A549 (cell line): ENCODE measurements around the gene LRCH1. TPM values are rescaled to one million over a fixed set of nuclear protein-coding genes. Genes with fewer than 3 reads are reported as not detected.

Experiments used
- ATAC-seq, 2 experiments: fragments of 200-7000 bp in 1 of 2; fragments of >200 bp in 1 of 2; cut with Nextera tagmentation in 1 of 2; cut with Tn5 transposase in 1 of 2; 3 replicates each; pipeline versions ENCODE4 v1.8.0 to v1.9.1; 2018 to 2020; ENCODE audit warnings: mild to moderate bottlenecking in 1 of 2, moderate library complexity in 1 of 2
- CTCF ChIA-PET: fragments of 300-600 bp; sonication (Branson Sonifier 250); formaldehyde crosslinking; extraction: SDS; loops from one replicate; lab custom pipeline; 2021; ENCODE audit warnings: antibody characterized with exemption, inconsistent platforms; lab: Yijun Ruan, JAX
- POLR2A ChIA-PET: fragments of 350-600 bp; formaldehyde crosslinking; extraction: SDS; loops from one replicate; lab custom pipeline; 2021; ENCODE audit warnings: antibody characterized with exemption, inconsistent platforms; lab: Yijun Ruan, JAX
- DNase-seq, 2 experiments: peaks; one replicate each; pipeline versions ENCODE4 v3.0.0 to v3.0.0-alpha.2; 2011 to 2016; ENCODE audit warnings: low read depth in 1 of 2, low spot score in 1 of 2
- FAIRE-seq: peaks from 2 replicates; lab custom pipeline; 2011; peaks lifted over from hg19 to GRCh38; lab: Jason Lieb, UNC
- H3K27ac ChIP-seq, 2 experiments: fragments of >200 bp; sonication (Bioruptor Twin); formaldehyde crosslinking; 3 replicates each; pipeline ENCODE4 v1.5.1; 2016 to 2017
- H3K4me1 ChIP-seq: fragments of >200 bp; sonication (Bioruptor Twin); formaldehyde crosslinking; 3 replicates; pipeline ENCODE4 v1.6.1; 2016
- H3K4me2 ChIP-seq: fragments of >200 bp; sonication (Bioruptor Twin); formaldehyde crosslinking; 3 replicates; pipeline ENCODE4 v1.6.1; 2016
- H3K4me3 ChIP-seq: fragments of >200 bp; sonication (Bioruptor Twin); formaldehyde crosslinking; 3 replicates; pipeline ENCODE4 v1.5.1; 2016
- H3K9me3 ChIP-seq: fragments of >200 bp; sonication (Bioruptor Twin); formaldehyde crosslinking; 3 replicates; pipeline ENCODE4 v1.6.1; 2016
- ATOH8 ChIP-seq: fragments of 250-450 bp; sonication (Bioruptor Pico); IDR thresholded peaks from 2 replicates; pipeline ENCODE4 v1.5.0; 2020; ENCODE audit warnings: low read depth, mild to moderate bottlenecking, moderate library complexity
- CHD2 ChIP-seq: fragments of 150-350 bp; IDR thresholded peaks from 2 replicates; pipeline ENCODE4 v1.6.1; 2014; ENCODE audit warnings: low read length; ENCODE audit not compliant: partially characterized antibody
- EHF ChIP-seq: fragments of 250-450 bp; sonication (Bioruptor Pico); IDR thresholded peaks from 2 replicates; pipeline ENCODE4 v1.5.0; 2020; ENCODE audit warnings: mild to moderate bottlenecking
- ESRRA ChIP-seq: fragments of 150-350 bp; IDR thresholded peaks from 2 replicates; pipeline ENCODE4 v1.6.1; 2014; ENCODE audit warnings: mild to moderate bottlenecking, low read length, borderline replicate concordance
- FOSB ChIP-seq: fragments of 250-450 bp; sonication (Bioruptor Pico); IDR thresholded peaks from 2 replicates; pipeline ENCODE4 v1.5.0; 2020; ENCODE audit warnings: mild to moderate bottlenecking, moderate library complexity
- FOSL2 ChIP-seq, 2 experiments: fragments of 450-650 bp in 1 of 2; fragments of >200 bp in 1 of 2; sonication (Bioruptor Twin) in 1 of 2; formaldehyde crosslinking; IDR thresholded peaks; 2 replicates each; pipeline versions ENCODE4 v1.5.0 to v1.6.1; 2016 to 2020; ENCODE audit warnings: mild to moderate bottlenecking in 1 of 2, moderate library complexity in 1 of 2
- HDAC2 ChIP-seq: fragments of 200-600 bp; sonication (generic); IDR thresholded peaks from 2 replicates; pipeline ENCODE4 v1.6.1; 2016
- HOXB13 ChIP-seq: fragments of 250-450 bp; sonication (Bioruptor Pico); IDR thresholded peaks from 2 replicates; pipeline ENCODE4 v1.5.0; 2020; ENCODE audit warnings: low read depth, mild to moderate bottlenecking, moderate library complexity
- KDM1A ChIP-seq: fragments of 200-600 bp; sonication (generic); IDR thresholded peaks from 2 replicates; pipeline ENCODE4 v1.6.1; 2016; ENCODE audit warnings: low read depth, mild to moderate bottlenecking
- NFE2L2 ChIP-seq: fragments of 150-350 bp; conservative IDR thresholded peaks from 2 replicates; pipeline ENCODE4 v1.6.1; 2014; ENCODE audit warnings: low read length
- POLR2AphosphoS2 ChIP-seq: conservative IDR thresholded peaks from 2 replicates; pipeline ENCODE4 v1.6.1; 2012; ENCODE audit warnings: low read length, improper control_type of control experiment, inconsistent platforms
- RAD21 ChIP-seq, 2 experiments: fragments of >200 bp in 1 of 2; sonication (Bioruptor Twin) in 1 of 2; formaldehyde crosslinking in 1 of 2; IDR thresholded peaks in 1 of 2; conservative IDR thresholded peaks in 1 of 2; 2 replicates in 1 of 2; 3 replicates in 1 of 2; pipeline ENCODE4 v1.6.1; 2012 to 2018; ENCODE audit warnings: inconsistent platforms in 1 of 2
- REST ChIP-seq: fragments of 200-600 bp; sonication (generic); IDR thresholded peaks from 2 replicates; pipeline ENCODE4 v1.6.1; 2016; ENCODE audit warnings: antibody characterized with exemption, mild to moderate bottlenecking, moderate library complexity
- SMC3 ChIP-seq: fragments of >200 bp; sonication (Bioruptor Twin); formaldehyde crosslinking; IDR thresholded peaks from 3 replicates; pipeline ENCODE4 v1.6.1; 2018; ENCODE audit warnings: inconsistent platforms
- TP53 ChIP-seq: fragments of 250-450 bp; sonication (Bioruptor Pico); IDR thresholded peaks from 2 replicates; pipeline ENCODE4 v1.5.0; 2021; ENCODE audit warnings: mild to moderate bottlenecking, moderate library complexity
- USF2 ChIP-seq: fragments of 450-650 bp; IDR thresholded peaks from 2 replicates; pipeline ENCODE4 v1.6.1; 2014; ENCODE audit warnings: antibody characterized with exemption
- ZNF302 ChIP-seq: fragments of 250-450 bp; sonication (Bioruptor Pico); IDR thresholded peaks from 2 replicates; pipeline ENCODE4 v1.9.0; 2021; ENCODE audit warnings: inconsistent platforms, mild to moderate bottlenecking, moderate library complexity
- WGBS: methylation state at CpG from one replicate; pipeline ENCODE4 v1.1.6; 2017; ENCODE audit errors: missing lambda C conversion rate; 5-methylcytosine and 5-hydroxymethylcytosine counted together
- polyA plus RNA-seq, 4 experiments: library from polyadenylated mRNA; depleted of rRNA in 3 of 4; stranded (reverse); fragments of >200 nt; fragmentation: RNase III in 1 of 4; extraction: RNeasy Plus Mini Kit Qiagen cat#74134 plus additional on column Dnase treatment in 1 of 4; gene quantifications; 2 replicates in 3 of 4; 3 replicates in 1 of 4; pipeline ENCODE4 v1.2.3, GENCODE V29; 2011 to 2017
- TF ChIP-seq, protein P1 (sequence below): fragments of >200 bp; sonication (Bioruptor Twin); formaldehyde crosslinking; IDR thresholded peaks from 3 replicates; pipeline ENCODE4 v1.6.1; 2016
- TF ChIP-seq, protein P2 (sequence below): fragments of >200 bp; sonication (Bioruptor Twin); formaldehyde crosslinking; IDR thresholded peaks from 3 replicates; pipeline ENCODE4 v1.5.1; 2016

Gene LRCH1
- polyA plus RNA-seq, 2 of the 4 experiments (the other 2 are of a cell fraction): 8.5 to 16.4 TPM

- no peak overlapping the region for H3K27ac ChIP-seq
- TF ChIP-seq, protein P1, sequence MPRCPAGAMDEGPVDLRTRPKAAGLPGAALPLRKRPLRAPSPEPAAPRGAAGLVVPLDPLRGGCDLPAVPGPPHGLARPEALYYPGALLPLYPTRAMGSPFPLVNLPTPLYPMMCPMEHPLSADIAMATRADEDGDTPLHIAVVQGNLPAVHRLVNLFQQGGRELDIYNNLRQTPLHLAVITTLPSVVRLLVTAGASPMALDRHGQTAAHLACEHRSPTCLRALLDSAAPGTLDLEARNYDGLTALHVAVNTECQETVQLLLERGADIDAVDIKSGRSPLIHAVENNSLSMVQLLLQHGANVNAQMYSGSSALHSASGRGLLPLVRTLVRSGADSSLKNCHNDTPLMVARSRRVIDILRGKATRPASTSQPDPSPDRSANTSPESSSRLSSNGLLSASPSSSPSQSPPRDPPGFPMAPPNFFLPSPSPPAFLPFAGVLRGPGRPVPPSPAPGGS: no peak
- TF ChIP-seq TP53 (CRISPR knock-in tag): no peak
- no peak for TF ChIP-seq KDM1A
- no peak for TF ChIP-seq EHF (CRISPR knock-in tag)
- no peak for TF ChIP-seq REST
- TF ChIP-seq USF2: no peak
- TF ChIP-seq POLR2AphosphoS2: no peak
- TF ChIP-seq, all 56 proteins: peak for 0
- FAIRE-seq (no peak), DNase-seq (no peak), ATAC-seq (no peak)
- Histone ChIP-seq H3K4me3 (no peak overlapping the region), H3K4me1 (peaks cover 41% of the 10 kb centered on the region), H3K9me3 (no peaks in the 10 kb centered on the region), H3K4me2 (no peak overlapping the region)
- WGBS: 98% methylated on average over 3 of the region's 3 CpGs
- ChIA-PET CTCF (no interaction called here), POLR2A (no interaction called here)
These were observed 129.0 kb downstream of the LRCH1 start for GRCh38 chr13:46682015-46682414.

DNA sequence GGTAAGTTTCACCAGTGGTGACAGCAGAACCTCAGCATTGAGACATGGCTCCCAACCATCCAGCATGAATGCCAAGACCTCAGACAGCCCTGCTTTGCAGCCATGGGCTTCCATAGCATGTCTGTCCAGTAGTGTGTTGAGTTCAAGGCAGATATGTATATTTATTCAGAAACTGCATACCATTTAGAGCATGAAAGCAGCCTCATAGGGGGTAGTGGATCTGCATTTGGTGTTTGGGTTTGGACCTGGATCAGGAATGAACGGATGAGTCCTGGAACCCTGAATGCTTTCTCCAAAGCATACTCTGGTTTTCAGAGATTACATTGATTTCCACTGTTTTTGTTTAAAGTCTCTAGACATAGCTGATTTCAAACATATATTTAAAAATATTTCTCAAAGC lies 129.7 kb downstream of the LRCH1 start:
- no peak overlapping the region for H3K4me2 ChIP-seq
- no peak overlapping the region for H3K4me3 ChIP-seq
- H3K9me3 ChIP-seq: no peaks in the 10 kb centered on the region
- FAIRE-seq (no peak), ATAC-seq (no peak), DNase-seq (no peak)
- H3K4me1 ChIP-seq: peaks cover 48% of the 10 kb centered on the region
- POLR2A ChIA-PET: no interaction called here
- TF ChIP-seq SMC3 (no peak), POLR2AphosphoS2 (no peak), HDAC2 (no peak)
- TF ChIP-seq, protein P2, sequence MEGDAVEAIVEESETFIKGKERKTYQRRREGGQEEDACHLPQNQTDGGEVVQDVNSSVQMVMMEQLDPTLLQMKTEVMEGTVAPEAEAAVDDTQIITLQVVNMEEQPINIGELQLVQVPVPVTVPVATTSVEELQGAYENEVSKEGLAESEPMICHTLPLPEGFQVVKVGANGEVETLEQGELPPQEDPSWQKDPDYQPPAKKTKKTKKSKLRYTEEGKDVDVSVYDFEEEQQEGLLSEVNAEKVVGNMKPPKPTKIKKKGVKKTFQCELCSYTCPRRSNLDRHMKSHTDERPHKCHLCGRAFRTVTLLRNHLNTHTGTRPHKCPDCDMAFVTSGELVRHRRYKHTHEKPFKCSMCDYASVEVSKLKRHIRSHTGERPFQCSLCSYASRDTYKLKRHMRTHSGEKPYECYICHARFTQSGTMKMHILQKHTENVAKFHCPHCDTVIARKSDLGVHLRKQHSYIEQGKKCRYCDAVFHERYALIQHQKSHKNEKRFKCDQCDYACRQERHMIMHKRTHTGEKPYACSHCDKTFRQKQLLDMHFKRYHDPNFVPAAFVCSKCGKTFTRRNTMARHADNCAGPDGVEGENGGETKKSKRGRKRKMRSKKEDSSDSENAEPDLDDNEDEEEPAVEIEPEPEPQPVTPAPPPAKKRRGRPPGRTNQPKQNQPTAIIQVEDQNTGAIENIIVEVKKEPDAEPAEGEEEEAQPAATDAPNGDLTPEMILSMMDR: no peak
- WGBS: 100% methylated on average over 1 of the region's 1 CpG
- CTCF ChIA-PET: no interaction called here
- no peak overlapping the region for H3K27ac ChIP-seq

DNA sequence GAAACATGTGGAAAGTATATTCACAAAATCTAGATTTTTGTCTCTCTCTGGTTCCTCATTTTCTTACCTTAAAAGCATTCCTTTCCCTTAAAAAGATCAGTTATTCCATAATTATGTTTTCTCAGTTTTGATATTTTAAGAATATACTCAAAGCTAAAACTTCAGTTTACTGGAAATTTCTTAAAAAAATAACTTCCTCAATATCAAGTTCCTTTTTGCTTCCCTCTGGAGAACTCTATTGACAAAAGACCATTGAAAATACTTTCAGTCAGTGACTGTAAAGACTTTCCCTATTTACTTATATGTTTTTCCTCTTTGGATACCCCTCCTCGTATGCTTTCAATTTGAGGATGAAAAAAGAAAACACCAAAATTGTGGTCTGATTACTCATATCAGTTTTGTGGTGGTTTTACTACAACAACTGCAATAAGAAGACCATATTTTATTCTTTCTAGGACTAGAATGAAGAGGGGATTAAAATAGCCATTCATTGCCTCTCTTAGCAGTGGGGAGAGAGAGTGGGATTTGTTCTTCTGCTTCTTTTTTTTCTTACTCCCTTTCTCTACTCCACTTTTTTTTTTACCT lies 130.8 kb downstream of the LRCH1 start:
- Histone ChIP-seq H3K9me3 (no peaks in the 10 kb centered on the region), H3K4me3 (no peak overlapping the region), H3K4me2 (peak overlapping the region; percentile 64), H3K4me1 (peaks cover 58% of the 10 kb centered on the region), H3K27ac (peak overlapping the region; percentile 17 to 64; a peak in 3 of 6 replicates)
- FAIRE-seq: no peak
- no peak for DNase-seq
- ATAC-seq: no peak
- ChIA-PET CTCF (interaction anchor here (1.1 to 1.4 kb wide), 2 partner anchors 10 to 132 kb away, joined by 3 to 6 read pairs; no protein-coding TSS in a partner anchor), POLR2A (no interaction called here)
- 67% methylated on average over 1 of the region's 1 CpG for WGBS
- no peak for TF ChIP-seq REST
- no peak for TF ChIP-seq FOSL2 (IDR thresholded peaks at IDR 0.05)
- no peak for TF ChIP-seq FOSL2 (CRISPR knock-in tag; IDR thresholded peaks at IDR 0.05)
- TF ChIP-seq HOXB13 (CRISPR knock-in tag): no peak
- TF ChIP-seq CHD2: no peak
- TF ChIP-seq RAD21 (conservative IDR thresholded peaks at IDR 0.05 in 1 of 2, IDR thresholded peaks at IDR 0.05 in 1 of 2): no peak
- no peak for TF ChIP-seq ZNF302 (CRISPR knock-in tag)
- TF ChIP-seq ESRRA: no peak
- TF ChIP-seq ATOH8 (CRISPR knock-in tag): no peak
- TF ChIP-seq NFE2L2: no peak
- TF ChIP-seq FOSB (CRISPR knock-in tag): no peak
